ENCODE data around the gene AKAP12.
"Not testable (repeated sequence)": the region's sequence is repeated elsewhere in the genome, so short reads cannot be mapped to it uniquely, and the experiment has no call there.

The AKAP12 gene

GRCh38 chr6:151317103-151317994, 77.6 kb downstream of the AKAP12 start:
- FAIRE-seq, result no peak

- no peak for FAIRE-seq
Observed at GRCh38 chr6:151317995-151318365, 78.2 kb downstream of the AKAP12 start.

GRCh38 chr6:151320140-151320539, 80.4 kb downstream of the AKAP12 start:
- no peak for FAIRE-seq

- no peak for FAIRE-seq
Observed at GRCh38 chr6:151321438-151321837, 81.7 kb downstream of the AKAP12 start.

GRCh38 chr6:151322570-151322969, 82.8 kb downstream of the AKAP12 start:
- no peak for FAIRE-seq

- FAIRE-seq, result no peak
Observed at GRCh38 chr6:151323791-151324487, 84.2 kb downstream of the AKAP12 start.

- FAIRE-seq, result no peak
Observed at GRCh38 chr6:151324488-151324825, 84.7 kb downstream of the AKAP12 start.

- no peak for FAIRE-seq
Observed at GRCh38 chr6:151325075-151326050, 85.6 kb downstream of the AKAP12 start.

- no peak for FAIRE-seq
Observed at GRCh38 chr6:151326116-151326825, 86.5 kb downstream of the AKAP12 start.

GRCh38 chr6:151327101-151327500, 87.3 kb downstream of the AKAP12 start:
- no peak for FAIRE-seq

- FAIRE-seq, result no peak
Observed at GRCh38 chr6:151330130-151330696, 90.4 kb downstream of the AKAP12 start.

- no peak for FAIRE-seq
Observed at GRCh38 chr6:151335930-151336329, 96.2 kb downstream of the AKAP12 start.

GRCh38 chr6:151338651-151339200, 99.0 kb downstream of the AKAP12 start:
- FAIRE-seq, result no peak

GRCh38 chr6:151339369-151339768, 99.6 kb downstream of the AKAP12 start:
- FAIRE-seq, result no peak

- no peak for FAIRE-seq
Observed at GRCh38 chr6:151340219-151340978, 100.6 kb downstream of the AKAP12 start.

GRCh38 chr6:151341476-151342195, 101.9 kb downstream of the AKAP12 start:
- no peak for FAIRE-seq

GRCh38 chr6:151342750-151343149, 103.0 kb downstream of the AKAP12 start:
- not testable (repeated sequence) for FAIRE-seq

- FAIRE-seq, result no peak
Observed at GRCh38 chr6:151349651-151350270, 110.0 kb downstream of the AKAP12 start.

- no peak for FAIRE-seq
Observed at GRCh38 chr6:151350442-151351145, 110.8 kb downstream of the AKAP12 start.
